Measurements from ENCODE around the gene GK. TPM values are rescaled to one million over a fixed set of nuclear protein-coding genes. Genes with fewer than 3 reads are reported as not detected.

Gene GK
- total and polyA plus RNA-seq, 2 donors (not counting 3 experiments of a cell fraction or from before 2014, with no cell fraction given): 2.7 to 7.6 TPM

DNA sequence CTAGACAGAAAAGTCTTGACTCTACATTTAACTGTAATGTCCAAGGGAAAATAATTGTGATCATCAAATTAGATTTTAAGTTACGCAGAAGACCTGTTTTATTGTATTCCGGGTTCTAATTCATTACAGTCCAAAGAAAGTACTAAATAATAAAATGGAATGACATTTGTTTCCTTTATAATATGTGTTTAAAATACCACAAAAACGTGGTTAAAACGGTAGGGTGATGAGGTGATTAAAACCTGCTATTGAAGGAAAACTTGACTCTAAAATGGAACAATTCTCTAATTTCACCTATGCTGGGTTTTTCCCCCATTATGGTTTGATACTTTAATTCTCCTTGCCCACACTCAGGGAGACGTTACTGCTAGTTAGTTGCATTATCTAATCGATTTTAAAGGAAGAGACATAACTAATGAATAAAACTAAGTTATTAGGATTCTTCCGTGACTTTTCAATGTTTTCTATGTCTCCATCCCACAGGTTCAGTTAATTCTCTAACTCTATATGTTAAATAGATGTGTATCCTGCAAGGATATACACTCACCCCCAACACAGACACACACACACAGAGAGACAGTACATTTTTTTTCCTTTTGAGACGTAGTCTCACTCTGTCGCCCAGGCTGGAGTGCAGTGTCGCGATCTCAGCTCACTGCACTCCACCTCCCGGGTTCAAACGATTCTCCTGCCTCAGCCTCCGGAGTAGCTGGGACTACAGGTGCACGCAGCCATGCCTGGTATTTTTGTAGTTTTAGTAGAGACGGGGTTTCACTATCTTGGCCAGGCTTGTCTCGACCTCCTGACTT is 80.8 kb downstream of the GK start:
- H3K9ac ChIP-seq (replicated peaks; ENCODE audit: extremely low read depth, insufficient read depth, low read length): no peak overlapping the region
- no peak overlapping the region for H3K4me2 ChIP-seq (ENCODE audit: insufficient read depth, low read length)
- no peaks in the 10 kb centered on the region for H3K9me1 ChIP-seq (replicated peaks; ENCODE audit: control insufficient read depth, extremely low read depth, insufficient read depth, low read length)
- POLR2A ChIA-PET: no interaction called here
- intact Hi-C loops (cut with micrococcal nuclease) (loop anchor here (10.0 kb wide), 2 partner anchors 151 to 921 kb away; partner anchors contain the start of gene TAB3), dilution Hi-C loops (cut with MboI; ENCODE audit: extremely low pct_ligation_motif_present, low sequenced_read_pairs) (no loop called here)
- no TSS peak for BruUV-seq (replicated peaks)
- H3K9me3 ChIP-seq (replicated peaks; ENCODE audit: control insufficient read depth, insufficient read depth, low read length): no peaks in the 10 kb centered on the region
- H2AFZ ChIP-seq (ENCODE audit: low read depth, low read length): no peak overlapping the region
- DNase-seq (ENCODE audit: low read depth, low spot score) (no peak), FAIRE-seq (no peak)
- H3K79me2 ChIP-seq (ENCODE audit: control insufficient read depth, insufficient read depth, low read length): no peaks in the 10 kb centered on the region
- no peaks in the 10 kb centered on the region for H3K4me1 ChIP-seq (ENCODE audit: control insufficient read depth, extremely low read depth, insufficient read depth, low read length)
- H3K27ac ChIP-seq (ENCODE audit: insufficient read depth, low read depth, low read length): no peak overlapping the region
- no peaks in the 10 kb centered on the region for H3K27me3 ChIP-seq (ENCODE audit: control insufficient read depth in 2 of 2, insufficient read depth in 2 of 2, low read length in 2 of 2)
- CTCF ChIA-PET: interaction anchor here (1.0 kb wide), 3 partner anchors 9 to 163 kb away, joined by 3 to 4 read pairs (median 3); no protein-coding TSS in a partner anchor
- no peaks in the 10 kb centered on the region for H4K20me1 ChIP-seq (replicated peaks; ENCODE audit: control insufficient read depth, extremely low read depth, insufficient read depth, low read length)
- TF ChIP-seq, protein P1, sequence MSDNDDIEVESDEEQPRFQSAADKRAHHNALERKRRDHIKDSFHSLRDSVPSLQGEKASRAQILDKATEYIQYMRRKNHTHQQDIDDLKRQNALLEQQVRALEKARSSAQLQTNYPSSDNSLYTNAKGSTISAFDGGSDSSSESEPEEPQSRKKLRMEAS (IDR thresholded peaks at IDR 0.05; ENCODE audit: insufficient read depth, insufficient read length): no peak
- TF ChIP-seq MYC (IDR thresholded peaks at IDR 0.05; ENCODE audit: low read depth, low read length): no peak
- TF ChIP-seq EZH2 (IDR thresholded peaks at IDR 0.05; ENCODE audit: borderline replicate concordance, low read depth, low read length, severe bottlenecking): no peak
- TF ChIP-seq GATA2 (IDR thresholded peaks at IDR 0.05; ENCODE audit: insufficient read depth, insufficient read length, low read depth, low read length): no peak
- TF ChIP-seq, protein P2, sequence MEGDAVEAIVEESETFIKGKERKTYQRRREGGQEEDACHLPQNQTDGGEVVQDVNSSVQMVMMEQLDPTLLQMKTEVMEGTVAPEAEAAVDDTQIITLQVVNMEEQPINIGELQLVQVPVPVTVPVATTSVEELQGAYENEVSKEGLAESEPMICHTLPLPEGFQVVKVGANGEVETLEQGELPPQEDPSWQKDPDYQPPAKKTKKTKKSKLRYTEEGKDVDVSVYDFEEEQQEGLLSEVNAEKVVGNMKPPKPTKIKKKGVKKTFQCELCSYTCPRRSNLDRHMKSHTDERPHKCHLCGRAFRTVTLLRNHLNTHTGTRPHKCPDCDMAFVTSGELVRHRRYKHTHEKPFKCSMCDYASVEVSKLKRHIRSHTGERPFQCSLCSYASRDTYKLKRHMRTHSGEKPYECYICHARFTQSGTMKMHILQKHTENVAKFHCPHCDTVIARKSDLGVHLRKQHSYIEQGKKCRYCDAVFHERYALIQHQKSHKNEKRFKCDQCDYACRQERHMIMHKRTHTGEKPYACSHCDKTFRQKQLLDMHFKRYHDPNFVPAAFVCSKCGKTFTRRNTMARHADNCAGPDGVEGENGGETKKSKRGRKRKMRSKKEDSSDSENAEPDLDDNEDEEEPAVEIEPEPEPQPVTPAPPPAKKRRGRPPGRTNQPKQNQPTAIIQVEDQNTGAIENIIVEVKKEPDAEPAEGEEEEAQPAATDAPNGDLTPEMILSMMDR (IDR thresholded peaks at IDR 0.05; ENCODE audit: extremely low read depth in 1 of 2, insufficient read depth in 1 of 2, low read depth in 1 of 2, low read length in 2 of 2): no peak
- no peak for TF ChIP-seq FOS (IDR thresholded peaks at IDR 0.05; ENCODE audit: borderline replicate concordance, insufficient read depth, low read length)
- no peak for TF ChIP-seq JUN (IDR thresholded peaks at IDR 0.05; ENCODE audit: borderline replicate concordance, insufficient read depth, insufficient read length, low read depth)
- no peak for TF ChIP-seq POLR2AphosphoS5 (IDR thresholded peaks at IDR 0.05; ENCODE audit: insufficient read depth, low read depth, low read length)
- TF ChIP-seq POLR2A (IDR thresholded peaks at IDR 0.05; ENCODE audit: low read depth, low read length): no peak
- no peaks in the 10 kb centered on the region for H3K36me3 ChIP-seq (ENCODE audit: control insufficient read depth in 2 of 2, extremely low read depth in 1 of 2, insufficient read depth in 2 of 2, low read length in 2 of 2)
- no peak overlapping the region for H3K4me3 ChIP-seq (replicated peaks in 1 of 3; ENCODE audit: insufficient read depth in 1 of 3, low read depth in 1 of 3, low read length in 3 of 3)
